ENCODE results near the gene PLA2G4F. TPM values are rescaled to one million over a fixed set of nuclear protein-coding genes. Genes with fewer than 3 reads are reported as not detected.

The PLA2G4F gene
- total and polyA plus RNA-seq, 10 donors = 0.03 TPM; not detected in 9

DNA sequence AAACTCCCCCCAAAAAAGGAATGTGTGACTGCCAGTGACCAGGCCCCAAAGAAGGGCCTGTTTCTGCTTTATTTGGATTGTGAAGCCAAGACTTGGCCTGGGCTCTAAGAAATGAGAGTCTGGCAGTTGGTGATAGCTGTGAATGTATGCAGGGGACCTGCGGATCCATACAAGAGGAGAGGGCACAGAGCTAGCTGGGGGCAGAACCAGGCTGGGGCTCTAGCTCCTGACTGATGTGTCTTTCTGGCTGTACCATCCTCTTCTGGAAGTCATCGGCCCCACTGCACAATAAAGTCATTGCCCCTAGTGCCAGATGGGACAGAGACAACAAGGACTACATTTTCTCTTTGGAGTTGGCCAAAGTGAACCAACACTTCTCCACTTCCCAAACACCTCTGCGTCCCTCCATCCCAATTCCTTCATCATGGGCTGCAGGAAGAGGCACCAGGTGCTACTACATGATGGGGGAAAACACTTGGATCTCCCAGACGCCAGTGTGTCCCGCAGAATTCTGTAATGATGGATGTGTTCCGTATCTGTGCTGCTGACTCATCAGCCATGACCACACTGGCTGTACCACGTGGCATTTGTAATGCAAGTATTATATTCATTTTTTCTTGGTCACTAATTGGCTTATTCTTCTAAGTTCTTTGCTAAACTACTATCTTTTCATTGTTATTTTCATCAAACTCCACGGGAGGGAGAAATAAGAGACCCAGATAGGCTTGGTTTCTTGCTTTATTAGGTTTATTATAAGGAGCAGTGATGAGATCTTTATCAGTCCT, 1.7 kb upstream of the PLA2G4F start:
- intact Hi-C loops (cut with DNase I; ENCODE audit: low total_unique reads) = no loop called here
- TF ChIP-seq POLR2AphosphoS5 (IDR thresholded peaks at IDR 0.05) (peak in 1 of 3 donors; percentile 22), POLR2A (IDR thresholded peaks at IDR 0.05) (no peak)
- Histone ChIP-seq H3K27me3 (replicated peaks in 1 of 7) (peaks cover 0 to 3% (median 0%) of the 10 kb centered on the region in 7 donors), H3K36me3 (peaks cover 3 to 50% (median 47%) of the 10 kb centered on the region in 6 donors), H3K9me3 (no peaks in the 10 kb centered on the region), H3K4me3 (no peak overlapping the region), H3K4me1 (no peaks in the 10 kb centered on the region), H3K27ac (no peak overlapping the region)
- WGBS, 5 donors = 62 to 81% (median 73%) methylated on average over 8 of the region's 8 CpGs
- DNase-seq = no peak

DNA sequence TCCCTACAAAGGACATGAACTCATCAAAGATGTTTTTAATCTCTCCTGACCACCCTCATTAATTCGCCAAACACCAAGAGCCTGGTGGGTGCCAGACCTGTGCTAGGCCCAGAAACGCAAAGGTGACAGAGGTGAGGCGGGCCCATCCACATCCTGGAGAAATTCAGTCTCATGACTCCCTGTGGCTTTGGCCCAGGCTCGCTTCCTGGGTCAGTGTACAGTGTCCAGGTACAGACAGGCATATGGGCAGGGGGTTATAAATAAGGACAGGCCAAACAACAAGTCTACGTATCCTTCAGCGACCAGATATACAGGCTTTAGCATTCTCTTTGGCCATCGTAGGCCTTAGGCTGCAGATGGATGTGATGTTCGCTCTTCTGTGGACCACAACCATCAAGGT, 945 bp upstream of the PLA2G4F start:
- H3K27me3 ChIP-seq (replicated peaks in 1 of 7) = peaks cover 0 to 3% (median 0%) of the 10 kb centered on the region in 7 donors
- intact Hi-C loops (cut with DNase I; ENCODE audit: low total_unique reads) = no loop called here
- no peak for DNase-seq
- 95 to 98% (median 98%) methylated on average over 8 of the region's 8 CpGs for WGBS, 5 donors
- H3K27ac ChIP-seq = no peak overlapping the region
- no peak overlapping the region for H3K4me3 ChIP-seq
- no peaks in the 10 kb centered on the region for H3K4me1 ChIP-seq
- H3K36me3 ChIP-seq = peaks cover 3 to 42% (median 39%) of the 10 kb centered on the region in 6 donors
- TF ChIP-seq POLR2AphosphoS5 (IDR thresholded peaks at IDR 0.05) (no peak), POLR2A (IDR thresholded peaks at IDR 0.05) (no peak)
- TF ChIP-seq, protein P1, sequence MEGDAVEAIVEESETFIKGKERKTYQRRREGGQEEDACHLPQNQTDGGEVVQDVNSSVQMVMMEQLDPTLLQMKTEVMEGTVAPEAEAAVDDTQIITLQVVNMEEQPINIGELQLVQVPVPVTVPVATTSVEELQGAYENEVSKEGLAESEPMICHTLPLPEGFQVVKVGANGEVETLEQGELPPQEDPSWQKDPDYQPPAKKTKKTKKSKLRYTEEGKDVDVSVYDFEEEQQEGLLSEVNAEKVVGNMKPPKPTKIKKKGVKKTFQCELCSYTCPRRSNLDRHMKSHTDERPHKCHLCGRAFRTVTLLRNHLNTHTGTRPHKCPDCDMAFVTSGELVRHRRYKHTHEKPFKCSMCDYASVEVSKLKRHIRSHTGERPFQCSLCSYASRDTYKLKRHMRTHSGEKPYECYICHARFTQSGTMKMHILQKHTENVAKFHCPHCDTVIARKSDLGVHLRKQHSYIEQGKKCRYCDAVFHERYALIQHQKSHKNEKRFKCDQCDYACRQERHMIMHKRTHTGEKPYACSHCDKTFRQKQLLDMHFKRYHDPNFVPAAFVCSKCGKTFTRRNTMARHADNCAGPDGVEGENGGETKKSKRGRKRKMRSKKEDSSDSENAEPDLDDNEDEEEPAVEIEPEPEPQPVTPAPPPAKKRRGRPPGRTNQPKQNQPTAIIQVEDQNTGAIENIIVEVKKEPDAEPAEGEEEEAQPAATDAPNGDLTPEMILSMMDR (IDR thresholded peaks at IDR 0.05 in 8 of 11, conservative IDR thresholded peaks at IDR 0.05 in 3 of 11) = no peak
- H3K9me3 ChIP-seq = no peaks in the 10 kb centered on the region

DNA sequence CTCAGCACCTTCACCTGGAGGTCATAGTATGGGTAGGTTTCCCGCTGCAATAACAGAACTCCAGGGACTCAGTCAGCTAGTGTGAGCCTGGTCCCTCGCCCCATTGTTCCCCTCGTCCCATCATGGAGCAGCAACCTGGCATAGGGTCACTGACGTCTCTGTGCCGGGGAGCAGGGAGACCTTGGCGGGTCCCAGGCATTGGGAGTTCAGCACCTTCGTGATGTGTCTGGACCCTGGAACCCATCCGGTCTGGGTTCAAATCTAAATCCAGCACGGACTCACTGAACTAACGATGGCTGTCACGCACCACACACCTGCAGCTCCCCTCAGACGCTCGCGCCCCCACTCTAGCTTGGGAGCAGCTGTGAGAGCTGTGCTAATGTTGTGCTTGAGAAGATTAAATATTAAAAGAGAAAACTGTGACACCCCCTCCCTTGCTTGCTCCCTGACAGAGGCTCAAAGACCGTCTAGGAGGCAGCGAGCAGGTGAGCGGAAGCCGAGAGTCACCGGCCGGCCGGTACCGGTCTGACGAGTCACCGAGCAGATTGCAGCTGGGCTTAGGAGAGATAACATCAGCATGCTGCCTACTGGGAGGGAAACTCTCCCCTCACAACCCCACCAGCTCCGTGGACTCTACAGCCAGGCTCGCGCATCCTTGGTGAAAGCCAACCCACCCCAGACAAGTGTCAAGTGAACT, 742 bp downstream of the PLA2G4F start:
- H3K27me3 ChIP-seq (replicated peaks in 1 of 7) = peaks cover 0 to 3% (median 0%) of the 10 kb centered on the region in 7 donors
- H3K27ac ChIP-seq = no peak overlapping the region
- peaks cover 0 to 26% (median 22%) of the 10 kb centered on the region in 6 donors for H3K36me3 ChIP-seq
- DNase-seq = peak; percentile 50
- intact Hi-C loops (cut with DNase I; ENCODE audit: low total_unique reads) = no loop called here
- no peak for TF ChIP-seq POLR2AphosphoS5 (IDR thresholded peaks at IDR 0.05)
- no peak for TF ChIP-seq POLR2A (IDR thresholded peaks at IDR 0.05)
- TF ChIP-seq, protein P1 (IDR thresholded peaks at IDR 0.05 in 8 of 11, conservative IDR thresholded peaks at IDR 0.05 in 3 of 11) = no peak
- H3K9me3 ChIP-seq = no peaks in the 10 kb centered on the region
- no peaks in the 10 kb centered on the region for H3K4me1 ChIP-seq
- 72 to 81% (median 74%) methylated on average over 18 to 27 of the region's 27 CpGs for WGBS, 5 donors
- H3K4me3 ChIP-seq = no peak overlapping the region

DNA sequence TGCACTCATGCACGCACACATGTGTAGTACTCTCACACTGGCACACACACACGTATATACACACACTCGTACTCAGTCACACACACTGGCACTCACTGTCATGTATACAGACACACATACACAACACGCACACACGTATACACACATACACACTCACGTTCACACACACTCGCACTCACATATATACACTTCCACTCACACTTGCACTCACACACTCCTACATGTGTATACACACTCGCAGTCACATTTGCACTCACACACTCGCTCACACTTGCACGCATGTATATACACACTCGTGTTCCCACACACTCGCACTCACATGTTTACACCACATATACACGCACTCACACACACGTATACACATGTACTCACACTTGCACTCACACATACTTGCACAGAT, 1.5 kb downstream of the PLA2G4F start:
- no peaks in the 10 kb centered on the region for H3K4me1 ChIP-seq
- DNase-seq = no peak
- 94 to 98% (median 95%) methylated on average over 14 of the region's 14 CpGs for WGBS, 5 donors
- intact Hi-C loops (cut with DNase I; ENCODE audit: low total_unique reads) = no loop called here
- no peak overlapping the region for H3K27ac ChIP-seq
- no peaks in the 10 kb centered on the region for H3K9me3 ChIP-seq
- H3K36me3 ChIP-seq = peaks cover 0 to 18% (median 15%) of the 10 kb centered on the region in 6 donors
- TF ChIP-seq, protein P1 (IDR thresholded peaks at IDR 0.05 in 8 of 11, conservative IDR thresholded peaks at IDR 0.05 in 3 of 11) = no peak
- TF ChIP-seq POLR2AphosphoS5 (IDR thresholded peaks at IDR 0.05) (no peak), POLR2A (IDR thresholded peaks at IDR 0.05) (no peak)
- peaks cover 0 to 3% (median 0%) of the 10 kb centered on the region in 7 donors for H3K27me3 ChIP-seq (replicated peaks in 1 of 7)
- no peak overlapping the region for H3K4me3 ChIP-seq
